ENCODE results near the gene NFX1.
"Not testable (repeated sequence)": the region's sequence is repeated elsewhere in the genome, so short reads cannot be mapped to it uniquely, and the experiment has no call there.

Gene NFX1

DNA sequence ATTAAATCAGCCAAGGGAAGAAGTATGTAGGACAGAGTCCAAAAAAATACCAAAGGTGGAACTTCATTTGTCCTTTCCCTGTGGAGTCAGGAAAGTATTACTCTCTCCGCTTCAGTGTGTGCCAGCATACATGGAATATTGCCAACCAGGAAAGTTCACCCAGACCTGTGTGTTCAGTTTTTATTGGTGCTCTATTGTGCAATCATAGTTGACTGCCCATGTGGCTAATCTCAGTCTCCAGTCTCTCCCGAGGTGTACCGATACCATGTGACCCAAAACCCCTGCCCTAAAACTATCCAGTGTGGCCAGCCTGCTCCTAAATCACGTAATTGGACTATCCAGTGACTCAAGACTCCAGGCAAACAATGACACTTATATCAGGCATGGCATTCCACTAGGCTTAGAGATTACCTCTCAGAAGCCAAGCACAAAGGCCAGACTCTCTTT, 38.8 kb downstream of the NFX1 start:
- no peak overlapping the region for H3K4me3 ChIP-seq (ENCODE audit: low read depth, low read length)
- TF ChIP-seq, protein P1, sequence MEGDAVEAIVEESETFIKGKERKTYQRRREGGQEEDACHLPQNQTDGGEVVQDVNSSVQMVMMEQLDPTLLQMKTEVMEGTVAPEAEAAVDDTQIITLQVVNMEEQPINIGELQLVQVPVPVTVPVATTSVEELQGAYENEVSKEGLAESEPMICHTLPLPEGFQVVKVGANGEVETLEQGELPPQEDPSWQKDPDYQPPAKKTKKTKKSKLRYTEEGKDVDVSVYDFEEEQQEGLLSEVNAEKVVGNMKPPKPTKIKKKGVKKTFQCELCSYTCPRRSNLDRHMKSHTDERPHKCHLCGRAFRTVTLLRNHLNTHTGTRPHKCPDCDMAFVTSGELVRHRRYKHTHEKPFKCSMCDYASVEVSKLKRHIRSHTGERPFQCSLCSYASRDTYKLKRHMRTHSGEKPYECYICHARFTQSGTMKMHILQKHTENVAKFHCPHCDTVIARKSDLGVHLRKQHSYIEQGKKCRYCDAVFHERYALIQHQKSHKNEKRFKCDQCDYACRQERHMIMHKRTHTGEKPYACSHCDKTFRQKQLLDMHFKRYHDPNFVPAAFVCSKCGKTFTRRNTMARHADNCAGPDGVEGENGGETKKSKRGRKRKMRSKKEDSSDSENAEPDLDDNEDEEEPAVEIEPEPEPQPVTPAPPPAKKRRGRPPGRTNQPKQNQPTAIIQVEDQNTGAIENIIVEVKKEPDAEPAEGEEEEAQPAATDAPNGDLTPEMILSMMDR (IDR thresholded peaks at IDR 0.05; ENCODE audit: insufficient read depth, low read length, missing control alignments): no peak
- POLR2A ChIA-PET: interaction anchor here (1.1 kb wide), 1 partner anchor 9 kb away, joined by 5 read pairs; no protein-coding TSS in a partner anchor
- DNase-seq (ENCODE audit: low read depth, low spot score): peak; percentile 76
- CTCF ChIA-PET: interaction anchor here (0.7 to 3.5 kb wide), 2 partner anchors 11 to 46 kb away, joined by 3 to 12 read pairs; no protein-coding TSS in a partner anchor

DNA sequence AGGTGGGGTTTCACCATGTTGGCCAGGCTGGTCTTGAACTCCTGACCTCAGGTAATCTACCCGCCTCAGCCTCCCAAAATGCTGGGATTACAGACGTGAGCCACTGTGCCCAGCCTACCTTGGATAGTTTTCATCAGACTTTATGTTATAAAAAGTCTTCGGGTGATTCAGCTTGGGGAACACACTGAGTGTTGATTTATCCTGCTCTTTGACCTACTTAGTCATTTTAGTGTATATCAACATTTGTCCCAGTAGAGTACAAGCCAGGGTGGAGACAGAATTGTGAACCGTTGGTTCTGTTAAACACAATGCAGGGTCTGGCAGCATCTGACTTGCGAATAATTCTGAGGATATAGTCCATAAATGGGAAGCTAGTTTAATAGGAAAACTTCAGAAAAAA, 39.7 kb downstream of the NFX1 start:
- ChIA-PET POLR2A (interaction anchor here (1.2 to 1.9 kb wide), 2 partner anchors 9 to 40 kb away, joined by 3 to 11 read pairs; partner anchors contain the start of gene NFX1), CTCF (interaction anchor here (0.8 to 1.2 kb wide), 4 partner anchors 9 to 123 kb away, joined by 3 to 4 read pairs (median 3); no protein-coding TSS in a partner anchor)
- TF ChIP-seq, protein P1 (IDR thresholded peaks at IDR 0.05; ENCODE audit: insufficient read depth, low read length, missing control alignments): no peak
- no peak for DNase-seq (ENCODE audit: low read depth, low spot score)
- H3K4me3 ChIP-seq (ENCODE audit: low read depth, low read length): no peak overlapping the region

DNA sequence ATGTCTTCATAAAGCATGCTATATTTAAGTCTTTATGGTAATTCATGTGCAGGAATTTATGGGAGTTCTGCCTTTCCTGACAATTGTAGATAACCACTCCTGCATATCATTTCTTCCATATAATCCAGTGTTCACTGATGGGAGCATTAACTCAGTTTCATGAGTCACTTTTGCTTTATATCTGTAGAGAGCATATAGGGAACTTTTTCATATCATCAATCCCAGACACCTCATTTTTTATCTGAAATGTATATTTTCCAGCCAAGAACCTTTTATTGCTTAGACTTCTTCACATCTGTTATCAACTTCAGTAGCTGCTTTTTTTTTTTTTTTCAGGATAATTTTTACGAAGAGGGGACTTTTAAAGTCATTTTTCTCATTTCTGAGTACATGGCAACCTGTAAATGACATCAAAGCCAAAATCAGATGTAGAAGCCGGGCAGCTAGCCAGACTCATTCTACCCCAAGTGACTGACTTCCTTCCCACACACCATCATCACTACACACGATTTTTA, 41.1 kb downstream of the NFX1 start:
- no peak for DNase-seq (ENCODE audit: low read depth, low spot score)
- no peak overlapping the region for H3K4me3 ChIP-seq (ENCODE audit: low read depth, low read length)
- TF ChIP-seq, protein P1 (IDR thresholded peaks at IDR 0.05; ENCODE audit: insufficient read depth, low read length, missing control alignments): no peak
- POLR2A ChIA-PET: interaction anchor here (0.6 to 2.1 kb wide), 4 partner anchors 11 to 255 kb away, joined by 3 to 11 read pairs (median 7); no protein-coding TSS in a partner anchor
- CTCF ChIA-PET: interaction anchor here (0.6 to 2.1 kb wide), 4 partner anchors 10 to 82 kb away, joined by 3 to 15 read pairs (median 4); no protein-coding TSS in a partner anchor

DNA sequence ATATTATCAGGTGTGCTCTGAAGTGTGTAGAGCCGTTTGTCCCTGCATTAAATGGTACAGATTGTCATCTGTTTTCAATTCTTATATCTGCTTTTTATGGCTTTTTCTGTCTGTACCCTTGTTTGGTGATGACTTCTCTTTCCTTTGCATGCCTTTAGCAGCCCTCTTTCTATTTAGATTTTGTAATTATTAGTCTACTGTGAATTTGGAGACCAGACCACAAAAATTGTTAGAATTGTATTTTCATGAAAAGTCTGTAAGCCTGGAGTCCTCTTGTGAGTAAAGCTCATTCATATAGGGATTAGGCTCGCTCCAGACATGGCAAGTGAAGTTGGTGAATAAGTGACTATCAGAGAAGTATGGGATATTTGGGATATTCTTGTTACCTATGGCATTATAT, 41.7 kb downstream of the NFX1 start:
- POLR2A ChIA-PET: interaction anchor here (0.6 to 2.1 kb wide), 3 partner anchors 11 to 29 kb away, joined by 3 to 10 read pairs (median 4); no protein-coding TSS in a partner anchor
- H3K4me3 ChIP-seq (ENCODE audit: low read depth, low read length): no peak overlapping the region
- TF ChIP-seq, protein P1 (IDR thresholded peaks at IDR 0.05; ENCODE audit: insufficient read depth, low read length, missing control alignments): no peak
- CTCF ChIA-PET: interaction anchor here (0.8 to 2.1 kb wide), 2 partner anchors 43 to 46 kb away, joined by 6 to 15 read pairs; no protein-coding TSS in a partner anchor
- no peak for DNase-seq (ENCODE audit: low read depth, low spot score)

DNA sequence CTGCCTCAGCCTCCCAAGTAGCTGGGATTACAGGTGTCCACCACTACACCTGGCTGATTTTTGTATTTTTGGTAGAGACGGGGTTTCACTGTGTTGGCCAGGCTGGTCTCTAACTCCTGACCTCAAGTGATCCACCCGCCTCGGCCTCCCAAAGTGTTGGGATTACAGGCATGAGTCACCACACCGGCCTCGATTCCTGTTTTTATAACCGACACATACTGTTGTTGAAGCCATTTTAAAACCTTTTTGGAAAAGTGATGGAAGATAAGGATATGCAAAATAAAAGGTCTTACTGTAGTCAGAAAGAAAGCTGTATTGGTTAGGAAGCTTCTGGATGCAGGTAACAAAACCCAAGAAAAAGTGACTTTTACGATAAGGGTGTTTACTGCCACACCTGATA, 42.6 kb downstream of the NFX1 start:
- not testable (repeated sequence) for H3K4me3 ChIP-seq (ENCODE audit: low read depth, low read length); DNase-seq (ENCODE audit: low read depth, low spot score)
- ChIA-PET POLR2A (interaction anchor here (0.8 to 2.1 kb wide), 2 partner anchors 12 to 16 kb away, joined by 3 to 10 read pairs; no protein-coding TSS in a partner anchor), CTCF (interaction anchor here (2.1 kb wide), 1 partner anchor 42 kb away, joined by 15 read pairs; no protein-coding TSS in a partner anchor)

DNA sequence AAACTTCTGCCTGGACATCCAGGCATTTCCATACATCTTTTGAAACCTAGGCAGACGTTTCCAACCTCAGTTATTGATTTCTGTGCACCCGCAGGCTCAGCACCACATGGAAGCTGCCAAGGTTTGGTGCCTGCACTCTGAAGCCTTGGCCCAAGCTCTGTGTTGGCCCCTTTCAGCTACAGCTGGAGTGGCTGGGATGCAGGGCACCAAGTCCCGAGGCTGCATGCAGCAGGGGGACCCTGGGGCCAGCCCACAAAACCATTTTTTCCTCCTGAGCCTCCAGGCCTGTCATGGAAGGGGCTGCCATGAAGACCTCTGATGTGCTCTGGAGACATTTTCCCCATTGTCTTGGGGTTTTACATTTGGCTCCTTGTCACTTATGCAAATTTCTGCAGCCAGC, 49.9 kb downstream of the NFX1 start:
- ChIA-PET CTCF (interaction anchor here (1.2 to 1.6 kb wide), 2 partner anchors 12 to 35 kb away, joined by 3 to 5 read pairs; no protein-coding TSS in a partner anchor), POLR2A (no interaction called here)
- TF ChIP-seq, protein P1 (IDR thresholded peaks at IDR 0.05; ENCODE audit: insufficient read depth, low read length, missing control alignments): no peak
- no peak for DNase-seq (ENCODE audit: low read depth, low spot score)
- no peak overlapping the region for H3K4me3 ChIP-seq (ENCODE audit: low read depth, low read length)
